CD1c-positive myeloid dendritic cell (primary cell): Measurements from ENCODE around the gene ADCYAP1R1.

Experiments
- DNase-seq: peaks from one replicate; pipeline ENCODE4 v3.0.0-alpha.2; 2016; ENCODE audit errors: extremely low spot score

The ADCYAP1R1 gene

DNA sequence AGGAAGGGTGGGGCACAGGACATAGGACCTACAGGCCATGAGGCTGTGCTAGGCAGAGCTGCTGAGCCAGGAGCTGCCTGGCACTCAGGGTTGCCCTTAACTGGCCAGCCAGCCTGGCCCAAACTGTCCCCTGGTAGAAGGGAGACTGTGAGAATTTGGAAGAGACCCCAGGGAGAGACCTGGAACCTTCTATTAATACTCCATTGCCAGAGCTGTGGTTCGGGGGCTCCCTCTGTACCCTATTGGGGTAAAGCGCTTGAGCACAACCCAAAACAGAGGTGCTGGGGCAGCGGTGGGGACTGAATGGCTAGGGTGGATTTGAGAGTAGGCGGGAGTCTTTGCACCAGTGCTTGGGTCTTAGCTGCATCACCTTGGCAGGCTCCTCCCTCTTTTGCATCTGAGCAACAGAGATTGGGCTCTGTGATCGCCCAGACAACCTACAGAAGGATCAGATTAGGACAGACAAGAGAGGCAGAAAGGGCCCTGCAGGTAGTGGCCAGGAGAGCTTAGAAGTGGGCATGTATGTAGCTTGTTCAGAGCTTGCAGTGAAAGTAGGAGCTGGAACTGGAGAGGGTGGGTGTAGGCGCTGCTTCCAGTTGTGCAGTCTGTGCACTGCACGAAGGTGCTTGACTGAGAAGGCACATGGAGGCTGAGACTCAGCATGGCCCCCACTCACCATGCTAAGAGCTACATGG is 53.3 kb downstream of the ADCYAP1R1 start:
- no peak for DNase-seq

DNA sequence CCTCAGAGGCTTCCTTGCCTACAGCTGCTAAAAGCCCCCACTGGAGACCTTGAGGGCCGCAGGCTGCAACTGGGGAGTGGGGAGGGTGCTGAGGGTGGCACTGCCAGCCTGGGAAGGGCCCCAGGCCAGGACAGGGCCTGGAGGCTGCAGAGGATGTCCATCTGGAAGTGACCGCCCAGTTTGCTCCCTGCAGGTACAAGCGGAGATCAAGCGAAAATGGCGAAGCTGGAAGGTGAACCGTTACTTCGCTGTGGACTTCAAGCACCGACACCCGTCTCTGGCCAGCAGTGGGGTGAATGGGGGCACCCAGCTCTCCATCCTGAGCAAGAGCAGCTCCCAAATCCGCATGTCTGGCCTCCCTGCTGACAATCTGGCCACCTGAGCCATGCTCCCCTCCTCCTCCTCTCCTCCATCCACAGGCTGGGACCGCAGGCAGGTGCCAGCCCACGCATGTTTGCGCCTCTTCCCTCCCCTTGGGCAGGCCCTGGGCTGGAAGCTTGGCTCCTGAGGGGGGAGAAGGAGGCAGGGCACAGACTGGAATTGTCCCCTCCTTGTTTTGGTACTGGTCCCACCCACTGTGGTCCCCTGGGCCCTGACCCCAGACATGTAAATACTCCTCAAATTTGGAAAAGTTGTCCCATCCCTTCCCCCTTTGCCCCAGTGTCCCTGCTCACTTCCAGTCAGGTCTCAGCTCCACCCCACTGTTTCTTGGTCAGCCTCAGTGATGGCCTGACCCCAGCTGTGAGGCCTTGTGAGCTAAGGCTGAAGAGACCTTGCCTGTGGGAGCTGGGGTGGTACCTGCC is 54.4 kb downstream of the ADCYAP1R1 start:
- no peak for DNase-seq

DNA sequence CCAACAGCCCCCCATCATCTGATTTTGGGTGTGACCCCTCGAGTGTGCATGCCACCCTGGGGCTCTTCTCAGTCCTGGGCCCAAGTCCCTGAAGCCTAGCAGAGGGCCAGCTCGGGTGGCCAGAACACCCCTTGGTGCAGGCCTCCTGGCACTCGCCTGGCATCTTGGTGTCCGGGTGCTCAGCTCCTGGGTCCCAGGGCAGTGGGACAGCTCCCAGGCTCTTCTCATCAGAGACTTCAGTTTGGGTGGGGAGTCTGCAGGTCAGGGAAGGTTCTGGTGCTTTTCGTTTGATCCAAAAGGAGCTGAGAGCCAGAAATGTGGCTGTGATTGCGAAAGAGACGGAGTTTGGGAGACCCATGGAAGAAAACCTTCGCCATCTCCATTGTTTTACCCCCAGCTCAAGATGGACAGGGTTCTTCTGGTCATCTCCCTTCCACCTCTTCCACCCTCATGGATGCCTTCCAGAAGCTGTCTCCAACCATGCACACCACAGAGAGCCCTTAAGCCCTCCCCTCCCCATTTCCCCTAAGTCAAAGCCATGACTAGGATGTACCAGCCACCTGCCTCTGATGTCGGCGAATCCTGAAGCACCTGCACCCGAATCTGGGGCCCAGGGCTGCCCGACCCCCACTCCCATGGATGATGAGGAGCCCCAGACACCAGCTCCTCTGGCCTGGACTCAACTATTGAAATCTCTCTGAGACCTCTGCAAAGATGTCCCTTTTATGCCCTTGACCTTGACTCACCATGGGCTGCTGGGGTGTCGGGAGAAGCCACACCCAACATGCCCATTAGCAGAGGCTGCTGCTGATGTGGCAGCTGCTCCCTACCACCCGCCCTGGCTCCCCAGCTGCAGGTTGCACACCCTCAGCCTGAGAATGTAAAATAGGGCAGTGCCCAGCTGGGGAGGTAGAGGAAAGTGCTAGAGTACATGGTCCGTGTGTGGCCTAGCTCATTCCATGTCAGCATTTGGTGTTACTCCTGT is 55.3 kb downstream of the ADCYAP1R1 start:
- no peak for DNase-seq

- no peak for DNase-seq
Observed at GRCh38 chr7:31108097-31108657, 56.1 kb downstream of the ADCYAP1R1 start.

GRCh38 chr7:31109751-31110150 is 57.6 kb downstream of the ADCYAP1R1 start:
- no peak for DNase-seq

- no peak for DNase-seq
Observed at GRCh38 chr7:31110331-31111108, 58.4 kb downstream of the ADCYAP1R1 start.

DNA sequence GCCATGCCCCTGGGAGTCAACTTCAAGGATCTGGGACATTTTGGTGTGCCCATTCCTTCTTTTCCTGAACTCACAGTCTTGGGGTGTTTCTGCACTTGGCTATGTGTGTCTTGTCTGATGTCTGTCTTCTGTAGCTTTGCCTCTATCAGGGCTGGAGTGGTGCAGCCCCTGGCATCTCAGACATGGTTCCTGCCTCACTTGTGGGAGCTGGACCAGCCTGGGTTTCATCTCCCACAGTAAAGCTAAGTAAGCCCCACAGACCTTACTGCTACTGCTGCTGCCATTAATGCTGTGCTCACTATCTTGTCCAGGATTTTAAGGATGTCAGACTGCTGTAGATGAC is 59.0 kb downstream of the ADCYAP1R1 start:
- DNase-seq, result no peak

- no peak for DNase-seq
Observed at GRCh38 chr7:31113660-31114059, 61.6 kb downstream of the ADCYAP1R1 start.

DNA sequence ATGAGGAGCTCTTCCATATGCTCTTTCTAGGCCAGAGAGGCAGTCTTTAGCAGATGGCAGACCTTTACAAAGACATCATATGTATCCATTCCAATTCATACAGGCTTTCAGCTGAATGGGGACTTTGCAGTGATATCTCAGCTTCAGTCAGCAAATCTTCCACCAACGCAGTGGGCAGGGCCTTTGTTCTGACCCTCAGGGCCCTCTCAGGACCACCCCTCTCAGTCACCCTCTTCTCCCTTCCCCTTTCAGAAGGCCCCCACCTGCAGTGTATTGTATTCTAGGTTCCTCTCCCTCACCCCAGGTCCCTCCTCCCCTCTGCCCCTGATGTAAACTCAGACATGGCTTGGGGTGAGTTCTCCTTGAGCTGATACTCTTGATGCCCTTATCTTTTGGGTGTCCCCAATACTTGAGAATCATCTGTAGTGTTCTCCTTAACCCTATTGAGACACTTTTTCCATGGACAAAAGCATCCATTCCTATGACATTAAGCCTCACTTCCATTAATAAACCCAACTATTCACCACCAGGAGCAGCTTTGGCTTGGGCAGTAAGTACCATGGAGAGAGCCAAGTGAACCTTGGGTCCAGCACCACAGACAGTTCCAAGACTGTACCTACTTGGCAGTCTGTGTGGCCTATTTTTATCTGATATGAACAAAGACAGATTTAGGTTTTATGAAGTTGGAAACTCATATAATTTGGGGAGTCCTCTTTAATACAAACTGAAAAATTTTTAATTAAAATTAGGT is 62.7 kb downstream of the ADCYAP1R1 start:
- no peak for DNase-seq

DNA sequence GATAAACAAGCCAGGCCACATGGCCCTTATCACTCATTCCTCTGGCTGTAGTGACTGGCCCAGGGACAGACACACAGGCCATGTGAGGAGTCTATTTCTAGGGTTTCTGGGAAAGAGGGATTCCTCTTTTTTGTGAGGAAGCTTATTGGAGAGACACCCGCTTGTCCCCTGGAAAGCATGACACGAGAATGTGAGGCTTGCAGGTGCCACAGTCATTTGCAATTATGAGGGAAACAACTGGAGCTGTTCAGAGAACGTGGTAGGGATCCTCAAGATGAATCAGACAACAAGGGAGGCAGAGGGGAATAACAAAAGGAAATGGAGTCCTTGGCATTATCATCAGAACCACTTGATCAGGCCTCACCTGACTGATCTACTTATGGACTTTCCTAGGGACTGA is 64.5 kb downstream of the ADCYAP1R1 start:
- no peak for DNase-seq

GRCh38 chr7:31119249-31119648 is 67.1 kb downstream of the ADCYAP1R1 start:
- DNase-seq, result no peak

GRCh38 chr7:31120800-31121513 is 68.8 kb downstream of the ADCYAP1R1 start:
- DNase-seq, result no peak

DNA sequence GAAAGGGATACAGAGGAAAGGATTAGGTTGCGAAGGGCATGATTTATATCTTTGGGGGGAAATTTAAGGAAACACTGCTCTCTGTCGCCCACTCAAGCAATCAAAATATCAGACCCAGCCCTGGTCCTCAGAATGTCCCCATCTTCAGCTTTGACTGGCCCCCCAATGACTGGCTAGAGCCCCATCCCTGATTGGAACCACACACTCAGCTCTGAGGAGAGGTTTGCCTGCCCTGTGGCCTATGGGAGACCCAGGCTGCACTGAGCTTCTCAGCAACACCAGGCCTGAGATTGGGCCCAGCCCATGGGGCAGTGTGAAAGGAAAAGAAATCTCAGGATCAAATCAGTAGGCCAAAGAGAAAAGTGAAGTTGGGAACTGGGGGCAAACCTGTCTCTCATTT is 69.5 kb downstream of the ADCYAP1R1 start:
- DNase-seq, result no peak

DNA sequence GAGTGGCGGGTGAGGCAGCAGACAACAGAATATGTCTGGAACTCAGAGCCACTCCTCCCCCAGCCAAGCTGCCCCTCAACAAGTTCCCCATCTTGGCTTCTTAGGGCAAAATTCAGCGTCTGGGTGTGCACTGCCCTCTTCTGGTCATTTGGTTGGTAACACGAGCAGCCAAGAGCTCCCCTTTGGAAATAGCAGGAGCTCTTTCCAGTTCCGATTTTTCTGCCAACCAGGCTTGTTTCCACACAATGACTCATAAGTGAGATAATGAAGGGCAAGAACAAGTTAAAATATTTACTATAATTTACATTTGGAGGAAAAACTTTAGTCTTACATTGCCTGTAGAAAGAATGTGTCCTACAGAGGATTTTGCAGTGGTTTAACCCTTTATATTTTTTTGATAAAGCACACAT is 70.5 kb downstream of the ADCYAP1R1 start:
- DNase-seq, result peak; percentile 79

DNA sequence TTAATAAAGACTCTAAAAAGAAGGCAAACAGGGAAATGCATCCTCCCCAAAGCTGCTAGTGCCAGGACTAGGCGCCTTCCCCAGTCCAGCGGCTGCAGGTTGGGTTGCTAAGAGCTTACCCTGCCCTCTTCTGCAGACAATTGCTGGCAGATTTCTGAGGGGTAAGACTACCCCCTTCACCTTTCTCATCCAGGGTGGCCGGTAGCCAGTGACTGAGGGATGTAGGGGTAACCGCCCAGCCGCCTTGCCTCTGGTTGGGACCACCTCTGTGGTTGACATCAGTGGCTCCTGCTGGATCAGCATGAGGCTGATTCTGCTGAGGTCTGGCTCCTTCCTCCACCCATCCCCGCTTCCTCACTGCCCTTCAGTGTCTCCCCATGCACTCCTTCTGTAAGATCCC is 71.2 kb downstream of the ADCYAP1R1 start:
- no peak for DNase-seq

DNA sequence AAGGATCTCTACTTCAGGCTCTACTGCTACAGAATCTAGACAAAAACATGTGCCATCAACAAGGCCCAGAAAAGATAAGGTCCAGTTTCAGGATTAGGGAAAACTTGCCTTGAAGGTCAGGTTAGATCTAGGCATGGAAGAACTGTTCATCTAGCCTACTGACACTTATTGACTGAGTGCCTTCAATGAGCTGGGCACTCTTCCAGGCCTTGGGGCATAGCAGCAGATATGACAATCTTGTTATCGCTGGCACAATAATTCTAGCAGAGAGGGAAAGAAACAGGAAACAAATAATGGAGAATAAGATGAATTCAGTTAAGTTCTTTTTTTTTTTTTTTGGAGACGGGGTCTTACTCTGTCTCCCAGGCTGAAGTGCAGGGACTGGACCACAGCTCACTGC is 71.6 kb downstream of the ADCYAP1R1 start:
- DNase-seq, result no peak

- DNase-seq, result no peak
Observed at GRCh38 chr7:31125171-31125570, 73.1 kb downstream of the ADCYAP1R1 start.

- no peak for DNase-seq
Observed at GRCh38 chr7:31126976-31127375, 74.9 kb downstream of the ADCYAP1R1 start.

GRCh38 chr7:31129067-31129466 is 77.0 kb downstream of the ADCYAP1R1 start:
- DNase-seq, result no peak

GRCh38 chr7:31133497-31133896 is 81.4 kb downstream of the ADCYAP1R1 start:
- DNase-seq, result no peak
